NCI-H2081 (cell line): ENCODE measurements around the gene TMC7.
A peak's percentile ranks its signal among the peaks of the same experiment; 100 is the strongest.
"Not testable (repeated sequence)": the region's sequence is repeated elsewhere in the genome, so short reads cannot be mapped to it uniquely, and the experiment has no call there.

ENCODE experiments used
- DNase-seq, 2 experiments: peaks; one replicate each; lab custom pipeline; 2025; lab: John Stamatoyannopoulos, UW

TMC7 gene

GRCh38 chr16:18983565-18984434 lies at the start of gene TMC7:
TSS of gene TMC7 (plus strand) at chr16:18983934. CDS start at chr16:18984064, 130 bp downstream.
- DNase-seq: peak; percentile 85 to 87

- DNase-seq: no peak
These were observed 46.9 kb upstream of the TMC7 start for GRCh38 chr16:18936727-18937340.

- DNase-seq: no peak
These were observed 46.3 kb upstream of the TMC7 start for GRCh38 chr16:18937390-18937789.

GRCh38 chr16:18938986-18939385 lies 44.7 kb upstream of the TMC7 start:
- no peak for DNase-seq

DNA sequence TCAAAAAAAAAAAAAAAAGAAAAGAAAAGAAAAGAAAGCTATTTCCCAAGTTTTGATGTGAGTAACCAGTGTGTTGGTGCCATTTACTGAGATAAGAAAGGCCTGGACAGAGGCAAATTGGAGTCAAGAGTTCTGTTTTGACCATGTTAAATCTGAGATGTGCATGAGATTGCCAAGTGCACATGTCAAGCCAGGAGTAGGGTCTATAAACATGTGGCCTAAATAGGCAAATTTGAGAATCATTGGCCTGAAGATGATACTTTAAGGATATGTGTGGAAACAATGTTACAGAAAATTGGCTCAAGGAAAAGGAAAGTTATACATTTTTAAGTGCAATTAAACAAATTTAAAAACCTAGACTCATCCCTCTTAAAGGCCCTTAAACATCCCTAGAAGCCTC lies 42.3 kb upstream of the TMC7 start:
- no peak for DNase-seq

- DNase-seq: no peak
These were observed 41.7 kb upstream of the TMC7 start for GRCh38 chr16:18942061-18942460.

DNA sequence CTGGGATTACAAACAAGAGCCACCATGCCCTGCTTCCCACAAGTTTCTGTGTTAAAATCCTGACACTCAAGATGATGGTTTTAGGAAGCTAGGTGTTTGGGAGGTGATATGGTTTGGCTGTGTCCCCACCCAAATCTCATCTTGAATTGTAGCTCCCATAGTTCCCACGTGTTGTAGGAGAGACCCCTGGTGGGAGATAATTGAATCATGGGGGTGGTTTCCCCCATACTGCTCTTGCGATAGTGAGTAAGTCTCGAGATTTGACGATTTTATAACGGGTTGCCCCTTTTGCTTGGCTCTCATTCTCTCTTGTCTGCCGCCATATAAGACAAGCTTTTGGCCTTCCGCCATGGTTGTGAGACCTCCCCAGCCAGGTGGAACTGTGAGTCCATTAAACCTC lies 40.3 kb upstream of the TMC7 start:
- no peak for DNase-seq

DNA sequence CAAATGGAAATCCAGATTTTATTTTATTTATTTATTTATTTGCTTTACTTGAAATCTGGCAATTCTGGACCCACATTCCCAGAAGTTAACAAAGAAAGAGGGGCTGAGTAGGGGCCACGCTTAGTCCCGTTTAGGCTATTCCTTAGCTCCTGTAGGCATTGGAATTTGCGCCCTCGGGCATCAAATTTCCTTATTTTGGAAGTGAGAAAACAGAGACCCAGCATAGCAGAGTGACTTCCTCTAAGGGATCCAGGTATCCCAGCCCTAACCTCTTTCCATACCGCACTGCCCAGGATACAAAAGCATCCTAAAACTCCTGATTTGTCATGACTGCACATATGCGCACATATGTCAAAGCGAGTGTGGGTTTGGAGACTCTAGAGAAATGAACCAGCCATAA lies 38.5 kb upstream of the TMC7 start:
- no peak for DNase-seq

GRCh38 chr16:18948372-18949020 lies 35.2 kb upstream of the TMC7 start:
- no peak for DNase-seq

- no peak for DNase-seq
These were observed 33.1 kb upstream of the TMC7 start for GRCh38 chr16:18950469-18951185.

DNA sequence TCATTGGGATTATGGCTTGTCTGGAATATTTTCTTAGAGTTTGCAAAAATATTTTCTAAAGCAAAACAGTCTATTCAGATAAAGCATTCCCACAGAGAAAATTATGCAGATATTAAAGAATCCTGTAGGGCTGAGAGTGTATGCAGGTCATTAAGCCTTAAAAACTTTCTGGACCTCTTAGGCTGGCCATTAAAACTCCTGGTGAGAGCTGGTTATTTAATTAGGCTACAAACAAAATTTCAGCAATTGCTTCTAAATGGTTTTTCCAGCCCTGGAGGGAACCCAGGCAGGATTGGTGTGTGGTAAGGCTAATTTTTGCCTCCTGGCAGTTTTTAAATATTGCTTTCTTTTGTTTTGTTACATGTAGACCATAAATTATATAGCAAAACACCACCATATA lies 30.2 kb upstream of the TMC7 start:
- peak in 1 of 2 experiments; percentile 33 for DNase-seq

- peak in 1 of 2 experiments; percentile 49 for DNase-seq
These were observed 27.7 kb upstream of the TMC7 start for GRCh38 chr16:18955874-18956580.

- DNase-seq: not testable (repeated sequence)
These were observed 27.0 kb upstream of the TMC7 start for GRCh38 chr16:18956658-18957241.

DNA sequence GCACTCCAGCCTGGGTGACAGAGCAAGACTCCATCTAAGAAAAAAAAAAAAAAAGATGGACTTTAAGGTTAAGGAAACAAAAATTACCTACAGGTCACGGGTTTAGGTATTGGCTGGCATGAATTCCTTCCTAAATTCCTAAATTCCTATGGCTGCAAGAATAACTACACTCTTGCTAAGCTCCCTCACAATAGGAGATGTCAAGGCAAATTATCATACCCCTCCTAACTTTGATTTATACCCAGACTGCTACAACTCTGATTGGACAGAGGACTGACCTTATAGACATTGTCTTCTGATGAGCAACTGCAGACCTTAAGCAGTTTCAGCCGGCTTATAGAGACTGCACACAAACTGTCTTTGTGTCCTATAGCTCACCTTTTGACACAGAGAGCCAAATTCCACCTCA lies 25.1 kb upstream of the TMC7 start:
- no peak for DNase-seq

DNA sequence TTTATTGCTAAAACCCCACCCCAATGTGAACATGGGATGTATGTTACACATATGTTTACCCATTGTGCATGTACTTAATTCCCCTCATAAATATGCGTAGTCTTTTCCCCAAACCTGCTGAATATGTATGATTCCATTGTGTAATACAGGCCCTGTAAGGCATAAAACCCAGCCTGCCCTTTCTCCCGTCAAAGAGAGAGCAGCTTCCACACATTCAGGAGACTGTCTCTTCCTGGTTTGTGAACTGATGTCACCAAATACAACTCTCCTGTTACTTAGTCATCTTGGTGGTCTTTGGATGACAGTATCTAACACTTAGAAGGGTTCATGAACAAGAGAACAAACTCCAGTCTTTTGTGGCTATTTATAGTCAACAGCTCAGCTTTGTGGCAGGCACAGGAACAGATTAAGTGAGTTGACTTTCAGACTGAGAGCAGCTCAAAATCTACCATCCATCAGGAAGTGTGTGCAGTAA lies 24.7 kb upstream of the TMC7 start:
- no peak for DNase-seq

- no peak for DNase-seq
These were observed 18.2 kb upstream of the TMC7 start for GRCh38 chr16:18965555-18965954.

DNA sequence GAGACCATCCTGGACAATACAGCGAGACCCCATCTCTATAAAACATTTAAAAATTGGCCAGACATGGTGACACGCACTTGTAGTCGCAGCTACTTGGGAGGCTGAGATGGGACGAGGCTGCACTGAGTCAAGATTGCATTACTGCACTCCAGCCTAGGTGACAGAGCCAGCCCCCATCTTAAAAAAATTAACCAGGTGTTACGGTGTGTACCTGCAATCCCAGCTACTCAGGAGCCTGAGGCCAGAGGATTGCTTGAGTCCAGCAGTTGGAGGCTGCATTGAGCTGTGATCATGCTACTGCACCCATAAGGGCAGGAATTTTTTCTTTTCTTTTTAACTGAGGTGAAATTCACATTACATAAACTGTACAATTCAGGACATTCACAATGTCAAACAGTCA lies 16.9 kb upstream of the TMC7 start:
- DNase-seq: no peak

DNA sequence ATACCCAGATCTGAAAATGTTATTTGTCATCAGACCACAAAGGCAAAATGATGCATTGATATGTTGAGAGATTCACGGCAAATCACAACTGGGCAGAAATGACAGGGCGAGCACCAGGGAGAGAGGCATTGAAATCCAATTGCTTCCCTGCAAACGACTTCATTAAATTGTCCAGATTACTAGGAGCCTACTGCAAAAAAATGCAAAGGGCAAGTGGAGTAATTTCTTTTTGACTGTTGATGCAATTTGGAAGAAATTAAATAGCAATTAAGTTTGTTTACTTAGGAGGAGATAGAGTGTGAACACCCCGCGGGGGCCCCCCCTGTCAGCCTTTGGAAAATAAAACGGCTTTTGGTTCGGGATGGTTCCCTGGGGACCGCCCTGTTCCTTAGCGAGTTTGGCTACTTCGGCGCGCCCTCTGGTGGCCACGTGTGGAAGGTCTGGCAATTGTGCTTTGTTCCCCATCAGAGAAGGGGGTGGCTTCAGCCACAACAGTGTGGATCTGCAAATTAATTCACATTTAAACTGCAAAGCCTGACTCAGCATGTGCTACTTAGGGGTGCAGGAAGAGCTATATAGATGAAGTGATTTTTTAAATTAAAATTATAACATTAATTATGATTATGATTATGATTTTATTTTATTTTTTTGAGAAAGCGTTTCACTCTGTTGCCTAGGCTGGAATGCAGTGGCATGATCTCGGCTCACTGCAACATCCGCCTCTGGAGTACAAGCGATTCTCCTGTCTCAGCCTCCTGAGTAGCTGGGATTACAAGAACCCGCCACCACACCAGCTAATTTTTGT lies 14.5 kb upstream of the TMC7 start:
- peak; percentile 78 to 81 for DNase-seq

GRCh38 chr16:18969855-18970240 lies 13.9 kb upstream of the TMC7 start:
- DNase-seq: no peak

DNA sequence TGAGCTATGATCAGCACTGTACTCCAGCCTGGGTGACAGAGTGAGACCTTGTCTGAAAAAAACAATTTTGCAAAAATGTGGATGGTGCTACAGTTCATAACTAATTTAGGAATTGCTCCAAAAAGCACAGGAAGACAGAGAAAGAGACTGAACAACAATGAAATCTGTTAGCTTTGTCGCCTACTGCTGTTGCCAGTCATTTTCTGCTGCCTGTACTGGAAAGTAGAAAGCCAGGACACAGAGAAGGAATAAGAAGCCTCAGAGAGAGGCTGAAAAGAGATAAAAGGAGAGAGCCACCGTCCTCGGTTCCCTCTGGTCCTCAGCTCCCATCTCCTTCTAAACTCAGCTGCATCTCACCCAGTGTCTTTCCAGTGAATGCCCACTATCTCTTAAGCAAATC lies 8.6 kb upstream of the TMC7 start:
- no peak for DNase-seq
